Fibroblast of pulmonary artery (primary cell): ENCODE data around the gene ZCCHC2.

Experiments
- DNase-seq: peaks from one replicate; pipeline ENCODE4 v3.0.0-alpha.2; 2010; ENCODE audit warnings: low read depth
- H3K4me3 ChIP-seq: replicated peaks from 2 replicates; pipeline ENCODE4 v1.5.1; 2011; ENCODE audit warnings: low read depth, mild to moderate bottlenecking, control low read depth, low read length, moderate library complexity
- TF ChIP-seq, protein P1 (sequence below): IDR thresholded peaks from 2 replicates; pipeline ENCODE4 v1.5.1; 2011; ENCODE audit warnings: mild to moderate bottlenecking, control low read depth, low read length, inconsistent platforms; ENCODE audit errors: missing control alignments

Gene ZCCHC2

DNA sequence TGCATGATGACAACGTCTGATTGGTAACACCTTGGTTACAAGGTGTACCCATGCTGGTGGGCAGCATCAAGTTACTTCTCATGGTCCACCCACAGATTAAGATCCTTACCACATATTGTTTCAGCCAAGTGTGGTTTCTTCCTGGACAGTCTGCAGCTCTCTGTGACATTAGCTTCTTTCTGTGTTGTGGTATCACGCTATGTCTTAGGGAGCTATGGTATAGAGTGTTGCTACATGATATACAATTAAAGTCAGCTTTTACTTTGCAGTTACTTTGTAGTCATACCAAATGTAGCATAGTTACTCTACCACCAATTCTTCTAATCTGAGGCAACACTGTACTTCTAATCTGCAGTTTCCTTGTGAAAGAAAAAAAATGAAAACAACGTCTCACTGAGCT, 48.8 kb downstream of the ZCCHC2 start:
- TF ChIP-seq, protein P1, sequence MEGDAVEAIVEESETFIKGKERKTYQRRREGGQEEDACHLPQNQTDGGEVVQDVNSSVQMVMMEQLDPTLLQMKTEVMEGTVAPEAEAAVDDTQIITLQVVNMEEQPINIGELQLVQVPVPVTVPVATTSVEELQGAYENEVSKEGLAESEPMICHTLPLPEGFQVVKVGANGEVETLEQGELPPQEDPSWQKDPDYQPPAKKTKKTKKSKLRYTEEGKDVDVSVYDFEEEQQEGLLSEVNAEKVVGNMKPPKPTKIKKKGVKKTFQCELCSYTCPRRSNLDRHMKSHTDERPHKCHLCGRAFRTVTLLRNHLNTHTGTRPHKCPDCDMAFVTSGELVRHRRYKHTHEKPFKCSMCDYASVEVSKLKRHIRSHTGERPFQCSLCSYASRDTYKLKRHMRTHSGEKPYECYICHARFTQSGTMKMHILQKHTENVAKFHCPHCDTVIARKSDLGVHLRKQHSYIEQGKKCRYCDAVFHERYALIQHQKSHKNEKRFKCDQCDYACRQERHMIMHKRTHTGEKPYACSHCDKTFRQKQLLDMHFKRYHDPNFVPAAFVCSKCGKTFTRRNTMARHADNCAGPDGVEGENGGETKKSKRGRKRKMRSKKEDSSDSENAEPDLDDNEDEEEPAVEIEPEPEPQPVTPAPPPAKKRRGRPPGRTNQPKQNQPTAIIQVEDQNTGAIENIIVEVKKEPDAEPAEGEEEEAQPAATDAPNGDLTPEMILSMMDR, result no peak
- H3K4me3 ChIP-seq, result no peak overlapping the region
- no peak for DNase-seq

DNA sequence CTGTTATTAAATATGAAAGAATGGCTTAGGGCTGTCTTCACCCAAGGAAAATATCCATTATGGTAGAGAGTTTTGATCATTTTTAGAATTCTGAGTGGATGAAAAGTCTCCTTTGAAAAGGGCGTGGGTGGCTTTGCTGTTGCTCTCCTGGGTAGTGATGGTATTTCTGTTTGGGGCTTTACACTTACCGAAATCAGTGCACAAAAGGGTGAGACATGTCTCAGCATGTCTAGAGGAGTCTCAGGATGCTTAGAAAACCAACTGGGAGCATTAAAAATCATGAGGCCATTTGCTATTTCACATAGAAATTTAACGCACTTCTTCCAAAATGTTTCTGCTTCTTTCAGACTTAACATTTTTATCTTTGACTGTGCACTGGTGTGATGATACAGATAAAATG, 49.6 kb downstream of the ZCCHC2 start:
- TF ChIP-seq, protein P1, result no peak
- H3K4me3 ChIP-seq, result no peak overlapping the region
- DNase-seq, result no peak

DNA sequence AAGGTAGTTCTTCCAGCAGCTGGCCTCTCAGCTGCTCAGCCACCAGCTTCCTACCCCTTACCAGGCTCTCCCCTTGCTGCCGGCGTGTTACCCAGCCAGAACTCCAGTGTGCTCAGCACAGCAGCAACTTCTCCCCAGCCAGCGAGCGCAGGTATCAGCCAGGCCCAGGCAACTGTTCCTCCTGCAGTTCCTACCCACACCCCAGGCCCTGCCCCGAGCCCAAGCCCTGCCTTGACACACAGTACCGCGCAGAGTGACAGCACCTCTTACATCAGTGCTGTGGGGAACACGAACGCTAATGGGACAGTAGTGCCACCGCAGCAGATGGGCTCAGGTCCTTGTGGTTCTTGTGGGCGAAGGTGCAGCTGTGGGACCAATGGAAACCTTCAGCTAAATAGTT, 52.0 kb downstream of the ZCCHC2 start:
- no peak for DNase-seq
- TF ChIP-seq, protein P1, result no peak
- H3K4me3 ChIP-seq, result no peak overlapping the region

DNA sequence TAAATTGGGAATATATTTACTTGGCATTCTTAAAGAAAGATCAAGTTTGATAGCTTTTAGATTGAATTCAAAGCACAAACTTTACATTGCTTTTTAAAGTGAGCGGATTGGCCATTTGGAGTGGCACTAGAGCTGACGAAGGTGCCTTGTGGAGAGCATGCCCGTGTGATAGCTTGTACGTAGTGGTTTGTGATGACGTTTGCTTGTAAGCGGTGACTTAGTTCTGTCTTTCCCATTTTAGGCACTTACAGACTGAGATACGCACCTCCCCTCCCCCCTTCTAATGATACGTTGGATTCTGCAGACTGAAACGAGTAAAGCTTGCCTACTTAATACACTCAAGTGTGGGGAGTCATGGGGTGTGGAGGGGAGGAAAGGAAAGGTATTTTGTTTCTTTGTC, 53.4 kb downstream of the ZCCHC2 start:
- TF ChIP-seq, protein P1, result no peak
- H3K4me3 ChIP-seq, result no peak overlapping the region
- DNase-seq, result no peak

DNA sequence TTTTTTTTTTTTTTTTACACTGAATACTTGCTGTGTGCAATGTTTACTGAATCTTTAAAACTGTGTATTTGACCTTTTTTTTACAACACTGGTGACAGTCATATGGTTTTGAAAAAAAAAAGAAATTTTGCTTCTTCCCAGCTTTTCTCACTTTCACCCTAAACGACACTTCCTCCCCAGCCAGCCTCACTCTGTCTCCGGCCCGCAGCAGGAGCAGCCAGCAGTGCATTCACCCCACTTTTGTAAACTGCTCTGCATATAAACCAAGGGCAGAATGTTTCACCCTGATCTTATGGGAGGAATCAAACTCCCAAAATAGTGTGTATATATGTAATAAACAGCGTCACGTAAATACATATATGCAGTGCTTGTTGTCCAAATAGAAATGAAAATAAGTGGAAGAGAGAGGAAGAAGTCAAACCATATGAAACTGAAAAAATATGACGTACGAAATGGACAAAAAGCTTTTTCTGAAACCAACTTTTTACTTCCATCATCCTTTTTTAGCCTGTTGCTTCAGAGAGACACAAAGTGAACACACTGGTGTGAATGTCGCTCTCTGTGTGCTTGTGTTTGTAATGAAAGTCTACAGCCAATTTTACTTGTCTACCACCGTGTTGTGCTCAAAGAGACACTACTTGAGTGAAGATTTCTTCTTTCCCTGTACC, 54.2 kb downstream of the ZCCHC2 start:
- TF ChIP-seq, protein P1, result no peak
- DNase-seq, result no peak
- no peak overlapping the region for H3K4me3 ChIP-seq

DNA sequence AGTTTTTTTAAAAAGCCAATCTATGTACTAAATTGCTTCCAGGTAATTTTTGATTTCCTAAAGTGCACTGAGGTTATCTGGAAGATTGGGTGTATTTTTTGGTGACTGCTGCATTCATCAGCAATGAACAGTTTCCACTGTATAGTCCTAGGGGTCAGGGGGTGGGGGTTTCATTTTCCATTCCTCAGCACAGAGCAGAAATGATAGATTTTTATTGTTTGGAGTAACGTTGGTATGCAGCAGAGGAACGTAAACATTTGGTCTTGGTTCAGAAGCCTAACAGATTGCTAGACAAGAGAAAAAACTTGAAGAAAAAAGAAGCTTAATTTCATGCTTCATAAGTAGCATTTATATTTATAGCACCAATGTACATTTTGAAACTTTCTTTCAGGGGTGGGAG, 54.9 kb downstream of the ZCCHC2 start:
- H3K4me3 ChIP-seq, result no peak overlapping the region
- no peak for DNase-seq
- TF ChIP-seq, protein P1, result no peak

DNA sequence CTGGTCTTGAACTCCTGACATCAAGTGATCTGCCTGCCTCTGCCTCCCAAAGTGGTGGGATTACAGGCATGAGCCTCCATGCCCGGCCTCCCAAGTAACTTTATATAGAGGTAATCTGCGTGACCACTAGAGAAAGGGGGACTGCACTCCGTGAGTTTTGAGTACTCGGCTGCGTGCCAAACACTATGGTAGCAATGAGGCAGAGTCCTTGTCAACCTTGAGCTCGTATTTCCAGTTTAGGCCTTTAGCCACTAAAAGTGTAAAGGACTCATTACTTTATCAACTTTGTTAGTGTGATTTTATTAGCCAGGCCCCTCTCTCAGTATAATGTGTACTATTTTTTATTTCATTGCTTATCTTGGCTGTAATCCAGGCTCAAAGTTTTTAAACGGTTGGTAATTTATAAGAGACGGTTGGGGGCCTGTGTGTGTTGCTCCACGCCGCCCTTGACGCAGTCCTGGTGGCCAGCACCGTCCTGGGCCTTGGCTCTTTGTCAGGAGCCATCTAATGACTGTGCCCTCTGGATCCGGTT, 56.2 kb downstream of the ZCCHC2 start:
- TF ChIP-seq, protein P1, result no peak
- no peak overlapping the region for H3K4me3 ChIP-seq
- DNase-seq, result no peak
